IPS-18c (cell line): ENCODE results near the gene XPOT.
"Not testable (repeated sequence)": the region's sequence is repeated elsewhere in the genome, so short reads cannot be mapped to it uniquely, and the experiment has no call there.

Experiments
- H3K4me3 ChIP-seq: 2 replicates; pipeline ENCODE4 v1.7.0; 2013; ENCODE audit warnings: low read depth, mild to moderate bottlenecking, low read length, moderate library complexity; ENCODE audit not compliant: insufficient read depth
- H3K9me3 ChIP-seq: one replicate; pipeline ENCODE4 v1.6.1; 2013; ENCODE audit warnings: mild to moderate bottlenecking, low read length, moderate library complexity; ENCODE audit not compliant: control insufficient read depth, insufficient read depth

The XPOT gene, protein sequence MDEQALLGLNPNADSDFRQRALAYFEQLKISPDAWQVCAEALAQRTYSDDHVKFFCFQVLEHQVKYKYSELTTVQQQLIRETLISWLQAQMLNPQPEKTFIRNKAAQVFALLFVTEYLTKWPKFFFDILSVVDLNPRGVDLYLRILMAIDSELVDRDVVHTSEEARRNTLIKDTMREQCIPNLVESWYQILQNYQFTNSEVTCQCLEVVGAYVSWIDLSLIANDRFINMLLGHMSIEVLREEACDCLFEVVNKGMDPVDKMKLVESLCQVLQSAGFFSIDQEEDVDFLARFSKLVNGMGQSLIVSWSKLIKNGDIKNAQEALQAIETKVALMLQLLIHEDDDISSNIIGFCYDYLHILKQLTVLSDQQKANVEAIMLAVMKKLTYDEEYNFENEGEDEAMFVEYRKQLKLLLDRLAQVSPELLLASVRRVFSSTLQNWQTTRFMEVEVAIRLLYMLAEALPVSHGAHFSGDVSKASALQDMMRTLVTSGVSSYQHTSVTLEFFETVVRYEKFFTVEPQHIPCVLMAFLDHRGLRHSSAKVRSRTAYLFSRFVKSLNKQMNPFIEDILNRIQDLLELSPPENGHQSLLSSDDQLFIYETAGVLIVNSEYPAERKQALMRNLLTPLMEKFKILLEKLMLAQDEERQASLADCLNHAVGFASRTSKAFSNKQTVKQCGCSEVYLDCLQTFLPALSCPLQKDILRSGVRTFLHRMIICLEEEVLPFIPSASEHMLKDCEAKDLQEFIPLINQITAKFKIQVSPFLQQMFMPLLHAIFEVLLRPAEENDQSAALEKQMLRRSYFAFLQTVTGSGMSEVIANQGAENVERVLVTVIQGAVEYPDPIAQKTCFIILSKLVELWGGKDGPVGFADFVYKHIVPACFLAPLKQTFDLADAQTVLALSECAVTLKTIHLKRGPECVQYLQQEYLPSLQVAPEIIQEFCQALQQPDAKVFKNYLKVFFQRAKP

GRCh38 chr12:64403707-64404469 is at the start of gene XPOT:
Gene XPOT (plus strand): TSS chr12:64404392. CDS start chr12:64410036, 5,644 bp downstream.
- H3K4me3 ChIP-seq: peak within 1 kb of the TSS; percentile 93
- H3K9me3 ChIP-seq: no peaks in the 10 kb centered on the region

GRCh38 chr12:64356209-64356608 is 48.0 kb upstream of the XPOT start:
- not testable (repeated sequence) for H3K9me3 ChIP-seq, H3K4me3 ChIP-seq

DNA sequence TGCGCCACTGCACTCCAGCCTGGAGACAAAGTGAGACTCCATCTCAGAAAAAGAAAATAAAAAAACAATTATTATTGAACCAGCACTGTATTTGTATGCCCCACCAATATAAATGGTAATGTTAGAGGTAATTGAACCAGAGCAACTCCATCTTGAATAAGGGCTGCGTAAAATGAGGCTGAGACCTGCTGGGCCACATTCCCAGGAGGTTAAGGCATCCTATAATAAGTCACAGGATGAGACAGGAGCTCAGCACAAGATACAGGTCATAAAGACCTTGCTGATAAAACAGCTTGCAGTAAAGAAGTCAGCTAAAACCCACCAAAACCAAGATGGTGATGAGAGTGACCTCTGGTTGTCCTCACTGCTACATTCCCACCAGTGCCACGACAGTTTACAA is 43.0 kb upstream of the XPOT start:
- not testable (repeated sequence) for H3K4me3 ChIP-seq, H3K9me3 ChIP-seq

DNA sequence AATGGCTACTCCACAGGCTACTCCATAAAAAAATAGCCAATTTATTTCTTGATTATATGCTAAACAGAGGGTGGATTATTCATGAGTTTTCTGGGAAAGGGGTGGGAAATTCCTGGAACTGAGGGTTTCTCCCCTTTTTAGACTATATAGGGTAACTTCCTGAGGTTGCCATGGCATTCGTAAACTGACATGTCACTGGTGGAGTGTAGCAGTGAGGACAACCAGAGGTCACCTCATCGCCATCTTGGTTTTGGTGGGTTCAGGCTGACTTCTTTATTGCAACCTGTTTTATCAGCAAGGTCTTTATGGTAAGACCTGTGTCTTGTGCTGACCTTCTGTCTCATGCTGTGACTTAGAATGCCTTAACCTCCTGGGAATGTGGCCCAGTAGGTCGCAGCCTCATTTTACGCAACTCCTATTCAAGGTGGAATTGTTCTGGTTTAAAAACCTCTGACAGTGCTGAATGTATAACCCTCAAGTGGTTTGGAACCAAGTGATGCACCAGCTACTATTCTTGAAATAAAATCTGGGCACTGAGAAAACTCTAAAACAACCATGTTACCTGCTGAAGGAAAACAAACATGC is 41.4 kb upstream of the XPOT start:
- no peaks in the 10 kb centered on the region for H3K9me3 ChIP-seq
- H3K4me3 ChIP-seq: no peak overlapping the region

DNA sequence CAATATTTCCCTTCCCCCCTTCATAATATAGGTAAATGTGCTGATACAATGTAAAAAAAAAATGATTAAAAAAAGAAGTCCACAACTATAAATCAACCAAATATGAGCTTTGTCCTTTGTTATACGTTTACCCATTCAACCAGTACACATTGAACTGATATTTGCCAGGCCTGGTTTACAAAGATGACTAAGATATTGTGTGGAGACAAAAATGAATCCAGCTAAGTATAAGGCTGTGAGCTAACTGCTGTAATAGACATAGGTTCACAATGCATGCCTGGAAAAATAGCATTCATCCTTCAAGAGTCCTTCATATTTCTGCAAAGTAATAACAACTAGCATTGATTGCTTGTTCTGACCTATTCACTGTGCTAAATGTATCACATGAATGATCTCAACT is 20.5 kb upstream of the XPOT start:
- H3K4me3 ChIP-seq: no peak overlapping the region
- H3K9me3 ChIP-seq: no peaks in the 10 kb centered on the region

DNA sequence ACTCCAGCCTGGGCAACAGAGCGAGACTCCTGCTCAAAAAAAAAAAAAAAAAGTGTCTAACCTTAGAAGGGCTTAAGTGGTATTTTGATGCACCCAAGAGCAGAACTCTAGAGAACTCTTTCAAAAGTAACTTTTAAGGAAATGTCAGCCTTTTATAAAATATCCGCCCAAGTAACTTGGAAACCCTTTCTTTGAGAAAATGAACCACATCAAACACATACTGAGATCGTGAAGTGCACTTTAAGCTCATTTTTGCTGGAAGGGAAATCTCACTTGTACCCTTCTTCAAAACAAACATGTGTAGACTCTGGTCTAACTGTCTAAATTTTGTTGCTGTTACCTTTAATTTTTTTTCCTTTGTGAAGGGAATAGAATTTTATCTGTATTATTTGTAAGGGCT is 19.2 kb upstream of the XPOT start:
- no peak overlapping the region for H3K4me3 ChIP-seq
- no peaks in the 10 kb centered on the region for H3K9me3 ChIP-seq

- Histone ChIP-seq H3K4me3 (no peak overlapping the region), H3K9me3 (no peaks in the 10 kb centered on the region)
Observed at GRCh38 chr12:64385468-64385867, 18.7 kb upstream of the XPOT start.

DNA sequence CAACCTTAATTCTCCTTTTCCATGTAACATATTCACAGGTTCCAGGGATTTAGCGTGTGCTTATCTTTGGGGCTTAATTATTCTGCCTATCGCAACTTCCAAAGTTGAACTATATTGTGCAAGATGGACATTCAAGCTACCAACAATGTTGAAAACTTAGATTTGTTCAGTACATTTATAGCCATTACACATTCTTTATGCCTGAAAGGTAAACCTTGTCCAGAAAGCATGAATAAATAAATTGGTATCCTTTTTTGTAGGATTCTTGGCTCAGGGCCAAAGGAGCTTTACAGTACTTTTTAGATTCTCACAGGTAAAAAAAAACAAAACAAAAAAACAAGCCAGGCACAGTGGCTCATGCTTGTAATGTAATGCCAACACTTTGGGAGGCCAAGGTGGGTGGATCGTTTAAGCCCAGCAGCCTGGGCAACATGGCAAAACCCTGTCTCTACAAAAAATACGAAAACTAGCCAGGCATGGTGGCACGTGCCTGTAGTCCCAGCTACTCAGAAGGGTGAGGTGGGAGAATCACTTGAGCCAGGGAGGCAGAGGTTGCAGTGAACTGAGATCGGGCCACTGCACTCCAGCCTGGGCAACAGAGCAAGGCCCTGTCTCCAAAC is 16.9 kb upstream of the XPOT start:
- H3K9me3 ChIP-seq: no peaks in the 10 kb centered on the region
- H3K4me3 ChIP-seq: no peak overlapping the region

DNA sequence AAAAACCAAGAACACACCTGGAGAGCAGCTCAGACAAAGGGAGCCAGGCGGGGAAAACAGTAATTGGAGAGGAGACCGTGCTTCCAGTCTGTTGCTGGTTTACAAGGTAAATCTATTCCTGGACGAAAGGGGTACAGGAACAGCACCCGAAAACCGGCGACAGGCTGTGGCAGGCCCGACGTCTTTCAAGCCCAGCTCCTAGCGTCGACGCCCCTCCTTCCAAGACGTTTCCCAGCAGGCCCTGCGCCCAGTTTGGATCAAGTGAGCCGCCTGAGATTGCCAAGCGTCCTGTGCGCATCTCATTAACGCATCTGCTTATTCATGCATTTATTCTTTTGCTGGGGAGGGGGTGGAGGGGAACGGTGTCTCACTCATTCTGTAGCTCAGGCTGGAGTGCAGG is 15.0 kb upstream of the XPOT start:
- H3K9me3 ChIP-seq: no peaks in the 10 kb centered on the region

GRCh38 chr12:64390275-64390851 is 13.8 kb upstream of the XPOT start, which contains the start of gene C12orf56:
Gene C12orf56 (minus strand): TSS chr12:64390758. CDS start chr12:64390565, 193 bp downstream.
- Histone ChIP-seq H3K4me3 (peak within 1 kb of the TSS; percentile 36), H3K9me3 (no peaks in the 10 kb centered on the region)

More for the DNA sequence above, 15.0 kb upstream of the XPOT start:
- no peak overlapping the region for H3K4me3 ChIP-seq

DNA sequence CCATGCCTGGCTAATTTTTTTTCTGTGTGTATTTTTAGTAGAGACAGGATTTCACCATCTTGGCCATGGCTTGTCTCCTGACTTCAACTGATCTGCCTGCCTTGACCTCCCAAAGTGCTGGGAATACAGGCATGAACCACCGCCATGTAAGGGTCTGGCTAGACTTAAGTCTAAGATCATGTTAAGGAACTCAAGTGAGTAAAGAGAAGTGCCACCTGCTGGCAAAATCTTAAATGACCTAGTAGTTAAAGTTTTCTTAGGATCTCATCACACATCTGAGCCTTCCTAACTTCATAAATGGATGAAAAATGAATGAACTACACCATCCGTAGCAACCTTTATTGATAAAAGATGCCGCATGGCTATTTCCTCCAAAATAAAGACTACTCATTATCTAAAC is 12.0 kb upstream of the XPOT start:
- no peak overlapping the region for H3K4me3 ChIP-seq
- no peaks in the 10 kb centered on the region for H3K9me3 ChIP-seq

DNA sequence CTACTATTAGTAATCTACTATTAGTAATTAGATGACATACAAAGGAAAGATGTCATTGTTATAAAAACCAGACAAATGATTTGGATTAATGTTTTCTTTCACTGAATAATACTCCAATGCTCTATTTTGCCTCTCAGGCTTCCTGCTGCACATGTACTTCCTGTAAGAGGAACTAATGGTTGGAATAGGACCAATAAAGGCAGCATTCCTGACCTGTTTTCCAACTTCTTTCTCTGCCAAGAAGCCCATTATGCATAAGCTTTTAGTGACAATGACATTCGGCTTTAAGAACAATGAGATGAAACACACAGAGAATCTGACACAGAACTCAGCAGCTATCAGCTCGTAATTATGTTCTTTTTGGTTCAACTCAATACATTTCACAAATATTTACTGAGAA is 8.5 kb upstream of the XPOT start:
- no peaks in the 10 kb centered on the region for H3K9me3 ChIP-seq
- H3K4me3 ChIP-seq: no peak overlapping the region

DNA sequence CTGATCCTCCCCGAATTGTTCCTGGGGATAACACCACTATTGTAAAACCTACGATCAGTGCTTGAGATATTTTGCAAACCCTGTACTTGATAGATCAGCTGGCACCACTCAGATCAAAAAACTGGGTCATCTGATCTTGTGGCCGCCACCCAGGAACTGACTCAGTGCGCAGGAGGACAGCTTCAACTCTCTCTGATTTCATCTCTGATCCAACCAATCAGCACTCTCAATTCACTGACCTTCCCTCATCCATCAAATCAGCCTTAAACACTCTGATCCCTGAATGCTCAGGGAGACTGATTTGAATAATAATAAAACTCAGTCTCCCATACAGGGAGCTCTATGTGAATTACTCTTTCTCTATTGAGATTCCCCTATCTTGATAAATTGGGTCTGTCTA is 4.2 kb upstream of the XPOT start:
- Histone ChIP-seq H3K9me3 (no peaks in the 10 kb centered on the region), H3K4me3 (no peak overlapping the region)

DNA sequence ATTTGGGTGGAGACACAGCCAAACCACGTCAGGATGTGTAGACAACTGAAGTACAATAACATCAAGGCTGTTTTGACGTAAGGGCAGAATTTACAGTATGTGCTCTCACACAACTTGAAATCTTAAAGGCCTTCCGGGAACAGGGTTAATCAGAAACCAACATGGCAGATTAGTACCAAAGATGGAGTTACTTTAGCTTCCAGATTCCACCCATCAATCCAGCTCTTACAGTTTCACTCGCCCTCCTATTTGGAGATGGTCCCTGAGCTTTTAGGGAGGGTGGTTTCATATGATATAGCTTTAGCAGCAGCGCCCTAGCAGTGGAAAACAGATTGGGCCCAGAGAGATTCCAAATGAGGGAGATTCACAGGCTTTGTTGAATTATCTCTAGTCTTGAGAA is 2.0 kb upstream of the XPOT start:
- Histone ChIP-seq H3K9me3 (no peaks in the 10 kb centered on the region), H3K4me3 (no peak overlapping the region)

GRCh38 chr12:64404470-64405256 is 471 bp downstream of the XPOT start:
- Histone ChIP-seq H3K9me3 (no peaks in the 10 kb centered on the region), H3K4me3 (peak overlapping the region; percentile 93)
